A673 (cell line): ENCODE results near the gene IGLL5.

Source experiments
- EZH2 ChIP-seq: fragments of 200-600 bp; sonication (generic); IDR thresholded peaks from 2 replicates; pipeline ENCODE4 v1.6.1; 2017; ENCODE audit warnings: borderline replicate concordance, low read depth, mild to moderate bottlenecking, mixed read lengths, antibody characterized with exemption, low read length; ENCODE audit not compliant: poor library complexity, severe bottlenecking
- TF ChIP-seq, protein P1 (sequence below): fragments of 300-800, 200-600 bp; sonication (generic); conservative IDR thresholded peaks from 2 replicates; pipeline ENCODE4 v1.5.1; 2017; ENCODE audit warnings: low read depth, mild to moderate bottlenecking, antibody characterized with exemption, low read length, moderate library complexity, mixed read lengths

DNA sequence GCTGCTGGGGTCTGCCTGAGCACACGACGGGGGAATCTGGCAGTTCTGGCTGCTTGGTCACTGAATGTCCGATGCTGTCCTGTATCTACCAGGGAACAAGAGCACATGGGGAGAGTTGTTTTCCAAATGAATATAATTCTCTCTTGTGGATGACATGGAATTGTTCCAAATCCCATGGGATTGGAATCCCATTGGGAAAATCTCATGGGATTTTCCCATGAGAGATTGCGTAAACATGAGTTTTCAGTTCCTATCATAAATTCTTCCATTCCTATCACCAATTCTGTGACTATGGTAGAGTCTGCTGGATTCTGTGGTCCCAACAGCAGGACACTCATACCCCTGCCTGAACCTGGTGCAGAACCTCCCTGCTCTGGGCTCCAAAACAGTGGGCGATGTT, 35.6 kb upstream of the IGLL5 start:
- TF ChIP-seq, protein P1, sequence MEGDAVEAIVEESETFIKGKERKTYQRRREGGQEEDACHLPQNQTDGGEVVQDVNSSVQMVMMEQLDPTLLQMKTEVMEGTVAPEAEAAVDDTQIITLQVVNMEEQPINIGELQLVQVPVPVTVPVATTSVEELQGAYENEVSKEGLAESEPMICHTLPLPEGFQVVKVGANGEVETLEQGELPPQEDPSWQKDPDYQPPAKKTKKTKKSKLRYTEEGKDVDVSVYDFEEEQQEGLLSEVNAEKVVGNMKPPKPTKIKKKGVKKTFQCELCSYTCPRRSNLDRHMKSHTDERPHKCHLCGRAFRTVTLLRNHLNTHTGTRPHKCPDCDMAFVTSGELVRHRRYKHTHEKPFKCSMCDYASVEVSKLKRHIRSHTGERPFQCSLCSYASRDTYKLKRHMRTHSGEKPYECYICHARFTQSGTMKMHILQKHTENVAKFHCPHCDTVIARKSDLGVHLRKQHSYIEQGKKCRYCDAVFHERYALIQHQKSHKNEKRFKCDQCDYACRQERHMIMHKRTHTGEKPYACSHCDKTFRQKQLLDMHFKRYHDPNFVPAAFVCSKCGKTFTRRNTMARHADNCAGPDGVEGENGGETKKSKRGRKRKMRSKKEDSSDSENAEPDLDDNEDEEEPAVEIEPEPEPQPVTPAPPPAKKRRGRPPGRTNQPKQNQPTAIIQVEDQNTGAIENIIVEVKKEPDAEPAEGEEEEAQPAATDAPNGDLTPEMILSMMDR, result no peak
- no peak for TF ChIP-seq EZH2
